ENCODE results near the gene MMP25. TPM values are rescaled to one million over a fixed set of nuclear protein-coding genes. Genes with fewer than 3 reads are reported as not detected.

Gene MMP25
- polyA plus RNA-seq, 1 donor: 1.9 TPM

DNA sequence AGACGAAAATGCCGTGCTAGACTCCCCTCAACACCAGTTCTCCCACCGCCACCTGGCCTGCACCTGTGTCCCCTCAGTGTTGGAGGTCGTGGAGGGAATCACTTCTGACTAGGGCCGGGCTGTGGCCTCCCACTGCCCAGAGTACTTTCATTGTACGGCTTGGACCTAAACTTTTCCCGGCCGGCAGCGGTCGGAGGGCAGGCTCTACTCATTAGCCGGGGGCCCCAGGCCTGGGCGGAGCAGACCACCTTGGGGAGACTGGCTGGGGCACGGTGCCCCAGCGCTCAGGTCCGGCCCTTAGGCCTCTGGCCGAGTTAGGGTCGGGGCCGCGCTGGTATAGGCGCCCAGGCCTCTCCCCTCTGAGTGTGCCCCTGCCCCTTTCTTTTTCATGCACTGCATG is 29.0 kb upstream of the MMP25 start:
- no peak for DNase-seq (ENCODE audit: low read depth)

DNA sequence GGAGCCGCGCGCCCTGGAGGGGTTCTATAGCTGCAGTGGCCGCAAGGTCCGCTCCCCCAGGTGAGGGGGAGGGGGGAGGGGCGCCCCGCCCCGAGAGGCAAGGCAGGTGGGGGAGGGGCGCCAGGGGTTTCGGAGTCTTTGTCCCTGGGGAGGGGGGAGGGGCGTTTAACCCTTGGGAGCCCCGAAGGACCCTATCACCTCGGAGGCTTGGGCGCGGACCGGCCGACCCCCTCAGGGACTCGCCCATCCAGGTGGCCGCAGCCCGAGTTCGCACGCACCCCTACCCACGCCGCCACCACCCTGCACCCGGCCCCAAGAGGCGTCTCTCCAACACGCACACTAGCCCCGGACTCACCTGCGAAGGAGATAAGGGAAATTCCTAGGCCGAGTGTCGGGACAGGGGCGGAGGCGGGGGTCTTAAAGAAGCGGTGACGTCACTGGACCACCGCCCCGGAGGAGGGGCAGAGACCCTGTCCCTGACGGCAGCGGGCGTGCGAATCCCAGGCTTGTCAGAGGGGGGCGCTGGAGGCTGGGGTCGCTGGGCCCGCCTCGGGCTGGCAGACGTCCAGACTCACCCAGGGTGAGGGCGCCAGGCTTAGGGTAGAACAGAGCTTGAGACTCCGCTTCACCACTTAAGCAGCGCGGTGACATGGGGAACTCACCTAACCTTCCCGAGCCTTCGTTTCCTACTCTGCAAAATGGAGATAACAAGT is 28.4 kb upstream of the MMP25 start, which contains the start of gene CLDN6:
Gene CLDN6 (minus strand): TSS at position 390 of the 713 bp plus-strand sequence. CDS start 2,162 bp downstream, outside the sequence.
- no peak for DNase-seq (ENCODE audit: low read depth)

DNA sequence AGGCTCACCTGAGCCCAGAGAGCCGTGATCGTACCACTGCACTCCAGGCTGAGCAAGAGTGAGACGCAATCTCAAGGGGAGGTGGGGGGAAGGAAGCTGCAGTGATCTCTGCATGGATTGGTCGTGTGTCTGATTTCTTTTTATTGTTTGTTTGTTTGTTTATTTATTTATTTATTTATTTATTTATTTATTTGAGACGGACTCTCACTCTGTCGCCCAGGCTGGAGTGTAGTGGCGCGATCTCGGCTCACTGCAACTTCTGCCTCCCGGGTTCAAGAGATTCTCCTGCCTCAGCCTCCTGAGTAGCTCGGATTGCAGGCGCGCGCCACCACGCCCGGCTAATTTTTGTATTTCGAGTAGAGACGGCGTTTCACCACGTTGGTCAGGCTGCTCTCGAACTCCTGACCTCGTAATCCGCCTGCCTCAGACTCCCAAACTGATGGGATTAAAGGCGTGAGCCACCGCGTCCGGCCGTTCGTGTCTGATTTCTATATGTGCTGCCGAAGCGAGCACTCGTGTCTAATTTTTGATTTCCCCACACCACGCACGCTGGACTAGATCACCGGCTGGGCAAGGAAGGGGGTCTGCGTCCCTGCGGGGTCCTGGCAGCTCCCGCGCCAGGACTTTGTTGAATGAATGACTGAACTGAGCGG is 26.6 kb upstream of the MMP25 start:
- no peak for DNase-seq (ENCODE audit: low read depth)

DNA sequence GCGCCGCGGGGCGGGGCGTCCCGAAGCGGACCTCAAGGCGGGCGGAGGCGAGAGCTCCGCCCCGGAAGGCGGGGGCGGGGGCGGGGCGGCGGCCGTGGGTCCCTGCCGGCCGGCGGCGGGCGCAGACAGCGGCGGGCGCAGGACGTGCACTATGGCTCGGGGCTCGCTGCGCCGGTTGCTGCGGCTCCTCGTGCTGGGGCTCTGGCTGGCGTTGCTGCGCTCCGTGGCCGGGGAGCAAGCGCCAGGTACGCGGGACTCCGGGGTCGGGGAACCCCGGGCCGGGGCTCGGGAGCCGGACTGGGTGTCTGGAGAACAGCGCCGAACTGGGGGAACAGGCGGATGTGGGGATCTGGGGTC is 26.1 kb upstream of the MMP25 start, which contains the start of gene TNFRSF12A:
Gene TNFRSF12A (plus strand): TSS at position 122 of the 357 bp plus-strand sequence. CDS start 30 bp downstream, at position 152.
- no peak for DNase-seq (ENCODE audit: low read depth)

DNA sequence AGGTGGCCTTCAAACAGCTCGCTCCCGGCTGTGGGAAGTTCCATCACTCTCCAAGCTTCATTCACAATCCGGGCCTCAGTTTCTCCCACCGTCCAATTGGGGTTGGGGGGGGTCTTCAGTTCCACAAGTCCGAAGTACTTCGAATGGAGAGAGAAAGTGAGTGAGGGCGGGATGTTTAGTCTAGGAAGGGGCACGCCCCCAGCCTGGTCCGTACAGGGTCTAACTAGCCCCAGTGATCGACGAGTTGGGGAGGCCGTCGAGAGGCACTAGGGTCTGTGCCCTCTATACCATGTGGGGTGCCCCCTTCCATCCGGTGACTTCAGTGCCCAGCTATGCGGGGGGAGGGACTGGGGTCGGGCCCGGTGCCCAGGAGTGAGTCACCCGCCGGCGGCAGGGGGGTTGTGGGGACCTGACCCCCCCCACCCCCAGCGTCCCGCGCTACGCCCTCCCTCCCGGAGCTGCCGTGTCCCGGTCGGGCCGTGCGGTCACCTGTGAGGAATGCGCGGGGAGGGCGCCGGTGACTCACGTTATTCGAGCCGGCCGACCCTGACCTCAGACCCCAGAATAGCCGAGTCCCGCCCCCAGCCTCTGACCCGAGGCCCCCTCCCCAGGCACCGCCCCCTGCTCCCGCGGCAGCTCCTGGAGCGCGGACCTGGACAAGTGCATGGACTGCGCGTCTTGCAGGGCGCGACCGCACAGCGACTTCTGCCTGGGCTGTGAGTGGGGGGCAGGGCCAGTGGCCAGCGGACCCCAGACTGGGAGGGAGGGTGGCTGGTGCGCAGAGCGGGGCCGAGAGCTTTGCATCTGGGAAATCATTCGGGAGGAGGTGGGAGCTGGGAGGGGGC is 25.5 kb upstream of the MMP25 start:
- no peak for DNase-seq (ENCODE audit: low read depth)

DNA sequence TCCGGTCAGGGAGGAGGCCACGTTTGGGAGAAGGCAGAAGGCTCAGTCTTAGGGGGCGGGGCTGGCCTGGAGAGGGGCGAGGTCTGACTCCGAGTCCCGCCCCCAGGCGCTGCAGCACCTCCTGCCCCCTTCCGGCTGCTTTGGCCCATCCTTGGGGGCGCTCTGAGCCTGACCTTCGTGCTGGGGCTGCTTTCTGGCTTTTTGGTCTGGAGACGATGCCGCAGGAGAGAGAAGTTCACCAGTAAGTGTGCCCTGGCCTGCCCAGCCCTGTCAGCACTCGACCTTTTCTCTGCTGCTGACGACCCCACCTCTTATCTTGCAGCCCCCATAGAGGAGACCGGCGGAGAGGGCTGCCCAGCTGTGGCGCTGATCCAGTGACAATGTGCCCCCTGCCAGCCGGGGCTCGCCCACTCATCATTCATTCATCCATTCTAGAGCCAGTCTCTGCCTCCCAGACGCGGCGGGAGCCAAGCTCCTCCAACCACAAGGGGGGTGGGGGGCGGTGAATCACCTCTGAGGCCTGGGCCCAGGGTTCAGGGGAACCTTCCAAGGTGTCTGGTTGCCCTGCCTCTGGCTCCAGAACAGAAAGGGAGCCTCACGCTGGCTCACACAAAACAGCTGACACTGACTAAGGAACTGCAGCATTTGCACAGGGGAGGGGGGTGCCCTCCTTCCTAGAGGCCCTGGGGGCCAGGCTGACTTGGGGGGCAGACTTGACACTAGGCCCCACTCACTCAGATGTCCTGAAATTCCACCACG is 24.7 kb upstream of the MMP25 start:
- DNase-seq (ENCODE audit: low read depth): no peak

DNA sequence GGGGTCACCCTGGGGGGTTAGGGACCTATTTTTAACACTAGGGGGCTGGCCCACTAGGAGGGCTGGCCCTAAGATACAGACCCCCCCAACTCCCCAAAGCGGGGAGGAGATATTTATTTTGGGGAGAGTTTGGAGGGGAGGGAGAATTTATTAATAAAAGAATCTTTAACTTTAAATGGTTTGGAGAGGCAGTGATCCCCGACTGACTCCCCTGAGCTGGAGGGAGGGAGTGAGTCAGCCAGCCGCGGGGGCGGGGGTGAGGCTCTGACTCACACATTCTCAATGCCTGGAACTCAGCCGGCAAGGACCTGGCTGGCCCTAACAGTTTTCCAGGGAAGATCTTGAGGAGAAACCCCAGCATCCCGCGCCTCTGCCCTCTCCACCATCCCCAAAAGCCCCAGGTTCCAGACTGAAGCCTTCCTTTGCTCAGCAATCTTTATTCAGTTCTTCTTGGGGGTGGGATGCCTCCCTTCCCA is 24.1 kb upstream of the MMP25 start:
- peak; percentile 64 for DNase-seq (ENCODE audit: low read depth)

DNA sequence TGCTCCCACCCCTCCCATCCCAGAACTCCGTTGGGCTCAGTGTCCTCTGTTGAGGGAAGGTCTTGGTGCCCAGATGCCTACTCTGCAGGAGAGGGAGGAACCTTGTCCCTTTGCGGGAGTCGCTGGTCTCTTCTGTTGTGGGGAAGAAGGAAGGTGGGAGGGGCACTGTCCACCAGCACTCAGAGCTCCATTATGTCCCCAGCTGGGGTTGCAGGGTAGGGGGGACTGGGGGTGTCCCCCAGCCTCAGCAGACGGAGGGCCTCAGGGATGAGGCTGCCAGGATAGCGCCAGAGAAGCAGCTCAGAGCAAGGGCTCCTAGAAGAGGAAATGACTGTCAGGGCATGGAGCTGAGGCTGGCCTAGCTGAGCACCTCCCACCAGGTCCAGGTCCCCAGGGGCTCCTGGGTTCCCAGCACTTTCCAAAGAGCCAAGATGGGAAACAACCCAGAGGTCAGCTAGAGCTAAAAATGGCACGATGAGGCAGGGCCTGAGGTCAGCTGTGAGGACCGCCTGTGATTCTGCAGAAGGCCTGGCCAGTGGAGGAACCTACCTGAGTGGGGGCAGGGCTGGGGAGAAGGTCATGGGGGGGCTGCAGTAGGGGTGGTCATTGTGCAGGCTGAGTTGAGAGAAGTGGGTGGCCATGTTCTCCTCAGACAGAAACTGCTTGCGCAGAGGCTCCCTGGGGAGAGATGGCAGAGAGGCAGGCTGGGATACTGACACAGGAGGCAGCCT is 23.5 kb upstream of the MMP25 start:
- no peak for DNase-seq (ENCODE audit: low read depth)

DNA sequence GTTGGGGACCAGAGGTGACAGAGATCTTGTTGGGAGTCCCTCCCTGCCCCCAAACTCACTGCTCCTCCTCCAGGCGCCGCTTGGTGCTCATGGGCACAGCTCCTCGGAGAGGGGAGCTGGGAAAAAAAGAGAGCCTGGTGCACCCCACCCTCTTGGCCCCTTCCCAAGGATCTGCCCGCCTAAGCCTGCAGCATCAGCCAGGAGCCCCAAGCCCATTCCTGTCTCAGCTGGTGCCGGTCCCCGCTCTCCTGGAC is 23.0 kb upstream of the MMP25 start:
- no peak for DNase-seq (ENCODE audit: low read depth)

DNA sequence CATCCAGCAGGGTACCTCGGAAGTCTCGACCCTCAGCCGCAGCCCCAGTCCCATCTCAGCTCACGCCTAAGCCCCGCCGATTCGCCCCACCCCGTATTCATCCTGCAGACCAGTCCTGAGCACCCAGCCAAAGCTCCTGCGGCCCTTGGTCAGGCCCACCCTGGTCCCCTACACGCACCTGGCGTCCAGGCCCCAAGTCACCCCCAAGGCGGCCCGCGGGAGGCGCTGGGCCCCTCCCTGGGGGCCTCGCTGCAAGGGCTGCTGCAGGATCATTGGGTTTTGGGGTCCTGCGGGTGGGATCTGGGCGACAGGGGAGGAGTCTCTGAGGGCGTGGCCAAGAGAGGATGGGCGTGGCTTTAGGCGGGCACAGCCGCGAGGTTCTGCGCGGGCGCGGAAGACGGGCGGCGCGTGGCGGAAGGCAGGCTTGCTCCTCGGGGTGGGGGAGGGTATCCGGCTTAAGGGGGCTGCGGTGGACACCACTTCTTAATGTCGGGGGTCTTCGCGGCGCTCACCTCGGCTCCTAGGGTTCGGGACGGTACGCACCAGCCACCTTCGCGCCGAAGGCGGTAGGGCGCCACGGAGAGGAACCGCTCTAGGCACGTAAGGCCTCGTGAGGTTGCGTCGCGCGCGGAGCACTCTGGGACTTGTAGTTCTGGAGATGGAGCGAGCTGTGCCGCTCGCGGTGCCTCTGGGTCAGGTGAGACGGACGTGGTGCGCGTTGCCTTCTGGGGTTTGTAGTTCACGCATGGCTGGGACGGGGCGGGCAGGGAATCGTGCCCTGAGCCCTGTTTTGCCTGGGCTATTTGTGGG is 22.5 kb upstream of the MMP25 start, which contains the start of the genes HCFC1R1 and THOC6:
Gene HCFC1R1 (minus strand): TSS at position 274 of the 810 bp plus-strand sequence. CDS start 1 bp downstream, at position 273.
Gene THOC6 (plus strand): TSS at position 367 of the 810 bp plus-strand sequence. CDS start 292 bp downstream, at position 659.
- peak; percentile 86 for DNase-seq (ENCODE audit: low read depth)

DNA sequence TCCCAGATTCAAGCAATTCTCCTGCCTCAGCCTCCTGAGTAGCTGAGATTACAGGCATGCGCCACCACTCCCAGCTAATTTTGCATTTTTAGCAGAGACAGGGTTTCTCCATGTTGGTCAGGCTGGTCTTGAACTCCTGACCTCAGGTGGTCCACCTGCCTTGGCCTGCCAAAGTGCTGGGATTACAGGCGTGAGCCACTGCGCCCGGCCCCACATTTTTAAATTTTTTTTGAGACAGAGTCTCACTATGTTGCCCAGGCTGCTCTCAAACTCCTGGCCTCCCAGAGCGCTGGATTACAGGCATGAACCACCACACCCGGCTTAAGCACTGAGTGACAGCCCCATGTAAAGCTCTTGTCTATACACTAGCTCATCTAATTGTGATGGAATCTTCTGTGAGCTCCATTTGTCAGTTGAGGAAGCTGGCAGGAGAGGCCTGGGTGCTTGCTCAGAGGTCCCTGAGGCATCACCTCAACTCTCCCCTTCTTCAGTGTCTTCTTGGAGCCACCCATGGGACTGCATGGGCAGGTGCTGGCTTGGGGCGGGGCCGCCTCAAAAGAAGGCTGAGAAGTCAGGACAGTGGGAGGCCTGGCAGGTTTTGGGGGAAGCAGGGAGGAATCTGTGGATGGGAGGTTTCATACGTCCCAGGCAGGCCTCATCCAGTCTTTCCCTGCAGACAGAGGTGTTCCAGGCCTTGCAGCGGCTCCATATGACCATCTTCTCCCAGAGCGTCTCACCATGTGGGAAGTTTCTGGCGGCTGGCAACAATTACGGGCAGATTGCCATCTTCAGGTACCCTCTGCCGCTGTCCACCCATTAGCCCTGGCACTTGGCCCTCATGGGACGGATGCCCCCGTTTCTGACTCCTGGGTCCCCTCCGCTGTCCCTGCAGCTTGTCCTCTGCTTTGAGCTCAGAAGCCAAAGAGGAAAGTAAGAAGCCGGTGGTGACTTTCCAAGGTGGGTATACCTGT is 21.0 kb upstream of the MMP25 start:
- no peak for DNase-seq (ENCODE audit: low read depth)

DNA sequence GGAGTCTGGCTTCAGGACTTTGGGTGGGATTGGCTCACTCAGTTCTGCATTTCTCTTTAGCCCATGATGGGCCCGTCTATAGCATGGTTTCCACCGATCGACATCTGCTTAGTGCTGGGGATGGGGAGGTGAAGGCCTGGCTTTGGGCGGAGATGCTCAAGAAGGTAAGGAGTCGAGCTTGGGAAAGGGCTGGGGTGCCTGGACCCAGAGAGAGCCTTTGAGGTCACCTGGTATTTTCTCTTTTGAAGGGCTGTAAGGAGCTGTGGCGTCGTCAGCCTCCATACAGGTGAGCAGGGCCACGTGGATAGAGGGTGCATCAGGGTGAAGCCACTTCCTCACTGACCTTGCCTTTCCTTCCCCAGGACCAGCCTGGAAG is 20.4 kb upstream of the MMP25 start:
- DNase-seq (ENCODE audit: low read depth): no peak

DNA sequence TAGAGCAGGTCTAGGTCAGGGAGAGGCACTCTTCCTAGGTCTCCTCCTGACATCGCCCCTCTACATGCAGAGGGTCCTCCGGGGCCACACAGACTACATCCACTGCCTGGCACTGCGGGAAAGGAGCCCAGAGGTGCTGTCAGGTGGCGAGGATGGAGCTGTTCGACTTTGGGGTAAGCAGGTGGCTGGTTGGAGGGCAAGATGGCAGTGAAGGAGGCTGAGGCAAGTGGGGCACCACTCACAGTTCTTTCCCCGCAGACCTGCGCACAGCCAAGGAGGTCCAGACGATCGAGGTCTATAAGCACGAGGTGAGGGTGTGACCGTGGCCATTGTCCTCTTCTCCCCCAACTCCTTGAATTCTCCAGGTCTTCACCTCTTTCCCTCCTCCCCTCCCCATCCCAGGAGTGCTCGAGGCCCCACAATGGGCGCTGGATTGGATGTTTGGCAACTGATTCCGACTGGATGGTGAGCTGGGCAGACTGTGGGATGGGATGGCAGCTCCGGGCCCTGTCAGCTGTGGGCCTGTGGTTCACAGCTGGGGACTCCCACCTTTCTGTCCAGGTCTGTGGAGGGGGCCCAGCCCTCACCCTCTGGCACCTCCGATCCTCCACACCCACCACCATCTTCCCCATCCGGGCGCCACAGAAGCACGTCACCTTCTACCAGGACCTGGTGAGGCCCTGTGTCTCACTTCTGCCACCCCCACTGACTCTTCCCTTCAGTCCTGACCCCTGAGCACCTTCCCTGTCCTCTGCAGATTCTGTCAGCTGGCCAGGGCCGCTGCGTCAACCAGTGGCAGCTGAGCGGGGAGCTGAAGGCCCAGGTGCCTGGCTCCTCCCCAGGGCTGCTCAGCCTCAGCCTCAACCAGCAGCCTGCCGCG is 19.5 kb upstream of the MMP25 start:
- no peak for DNase-seq (ENCODE audit: low read depth)

DNA sequence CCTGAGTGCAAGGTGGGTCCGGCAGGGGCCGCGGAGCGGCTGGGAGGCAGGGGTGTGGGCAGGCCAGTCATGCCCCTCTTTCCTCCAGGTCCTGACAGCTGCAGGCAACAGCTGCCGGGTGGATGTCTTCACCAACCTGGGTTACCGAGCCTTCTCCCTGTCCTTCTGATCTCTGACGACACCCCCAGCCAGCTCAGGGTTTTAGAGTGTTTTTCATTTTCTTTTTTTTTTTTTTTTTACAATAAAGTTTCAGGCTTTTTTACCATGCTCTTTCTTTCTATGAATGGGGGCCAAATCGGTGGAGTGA is 18.9 kb upstream of the MMP25 start:
- no peak for DNase-seq (ENCODE audit: low read depth)

DNA sequence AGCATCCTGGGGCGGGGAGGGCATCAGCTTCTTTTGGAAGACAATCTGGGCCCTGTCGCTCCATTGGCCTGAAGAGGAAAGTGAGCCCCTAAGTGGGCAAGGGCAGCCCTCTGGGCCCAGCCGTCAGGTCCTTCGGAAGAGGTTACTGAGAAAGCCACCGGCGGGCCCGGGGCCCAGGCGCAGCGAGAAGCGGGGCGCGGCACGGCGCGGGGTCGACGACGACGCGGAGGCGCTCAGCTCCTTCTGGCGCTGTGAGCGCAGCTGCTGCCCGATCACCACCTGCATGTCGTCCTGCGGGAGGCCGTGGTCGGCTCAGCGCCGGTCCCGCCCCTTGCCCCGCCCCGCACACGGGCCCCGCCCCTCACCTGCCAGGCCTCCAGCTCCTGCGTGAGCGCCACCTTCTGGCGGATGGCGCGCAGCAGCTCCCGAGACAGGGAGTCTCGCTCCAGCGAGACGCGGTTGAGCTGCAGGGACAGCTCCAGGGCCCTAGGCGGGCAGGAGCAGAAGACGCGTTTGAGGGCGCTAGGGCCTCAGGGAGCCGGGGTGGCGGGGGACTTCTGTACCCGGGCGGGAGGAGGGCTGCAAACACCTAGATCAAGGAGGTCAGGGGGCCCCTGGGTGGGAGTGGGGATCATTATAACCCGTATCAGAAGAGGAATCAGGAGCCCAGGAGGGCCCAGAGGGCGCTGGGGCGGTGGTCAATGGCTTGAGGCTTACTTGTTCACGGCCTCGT is 18.2 kb upstream of the MMP25 start:
- no peak for DNase-seq (ENCODE audit: low read depth)

DNA sequence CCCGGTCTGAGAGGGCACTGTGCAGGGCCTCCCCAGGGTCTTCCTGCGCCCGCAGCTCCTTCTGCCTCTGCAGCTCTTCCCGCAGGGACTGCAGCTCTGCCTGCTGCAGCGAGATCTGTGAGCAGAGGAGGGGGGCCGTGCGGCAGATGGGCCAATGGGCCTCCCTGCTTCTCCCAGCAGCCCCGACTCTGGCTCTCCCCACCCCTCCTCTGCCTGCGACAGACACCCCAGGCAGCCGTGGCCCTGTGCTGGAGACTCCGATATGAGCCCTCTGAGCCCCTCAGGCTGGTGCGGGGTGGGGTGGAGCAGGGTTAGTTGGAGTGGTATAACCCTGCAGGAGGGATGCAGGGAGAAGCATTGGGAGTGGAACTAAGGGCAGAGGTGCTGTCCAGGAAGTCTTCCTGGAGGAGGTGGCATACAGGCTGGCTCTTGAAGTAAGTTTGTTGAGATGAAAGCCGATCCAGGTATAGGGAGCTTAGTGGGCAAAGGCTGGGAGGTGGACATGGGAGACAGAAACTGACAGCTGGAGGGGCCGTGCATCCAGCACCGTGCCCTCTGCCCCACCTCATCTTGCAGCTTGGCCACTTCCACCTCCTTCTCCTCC is 17.5 kb upstream of the MMP25 start:
- no peak for DNase-seq (ENCODE audit: low read depth)
